Lower leg skin (tissue), 4 donors: Measurements from ENCODE around the gene ZBTB16. TPM values are rescaled to one million over a fixed set of nuclear protein-coding genes. Genes with fewer than 3 reads are reported as not detected.

ENCODE experiments used
- DNase-seq, 2 donors: peaks; one replicate each; pipeline ENCODE4 v3.0.0-alpha.2; 2019; ENCODE audit warnings: low spot score in 2 of 2
- H3K4me3 ChIP-seq: fragments of 200-600 bp; sonication (generic); 2 replicates; pipeline ENCODE4 v1.5.1; 2017; ENCODE audit warnings: mild to moderate bottlenecking, low read depth; ENCODE audit not compliant: poor library complexity, severe bottlenecking
- POLR2A ChIP-seq, 2 donors: fragments of 450-650 bp; IDR thresholded peaks; one replicate each; pipeline ENCODE4 v1.6.1; 2016 to 2017; ENCODE audit warnings: antibody characterized with exemption in 2 of 2, mild to moderate bottlenecking in 1 of 2, moderate library complexity in 1 of 2
- WGBS, 2 donors: methylation state at CpG; one replicate each; pipeline ENCODE4 v1.1.5; 2018; 5-methylcytosine and 5-hydroxymethylcytosine counted together
- intact Hi-C: fragments of 100-400 bp; cut with DNase I; formaldehyde crosslinking; loops from one replicate; pipeline ENCODE4 v1.15.0; 2023; ENCODE audit warnings: low total_unique reads
- total RNA-seq, 4 donors: library from RNA; depleted of rRNA; stranded (reverse); fragments of >200 nt; gene quantifications; one replicate each; pipeline ENCODE4 v1.1.0, GENCODE V29; 2016
- TF ChIP-seq, protein P1 (sequence below), 3 donors: fragments of 450-650 bp; IDR thresholded peaks; one replicate each; pipeline ENCODE4 v1.5.1; 2016; ENCODE audit warnings: antibody characterized with exemption in 3 of 3, mild to moderate bottlenecking in 3 of 3, moderate library complexity in 2 of 3

The ZBTB16 gene
- total RNA-seq, 4 donors from 2014 or later, result 167 to 369 (median 233) TPM

GRCh38 chr11:114175706-114176105 lies 116.2 kb downstream of the ZBTB16 start:
- 70 to 74% methylated on average over 6 of the region's 6 CpGs for WGBS, 2 donors
- no peak for DNase-seq
- intact Hi-C loops, result no loop called here
- no peak overlapping the region for H3K4me3 ChIP-seq
- TF ChIP-seq, protein P1, sequence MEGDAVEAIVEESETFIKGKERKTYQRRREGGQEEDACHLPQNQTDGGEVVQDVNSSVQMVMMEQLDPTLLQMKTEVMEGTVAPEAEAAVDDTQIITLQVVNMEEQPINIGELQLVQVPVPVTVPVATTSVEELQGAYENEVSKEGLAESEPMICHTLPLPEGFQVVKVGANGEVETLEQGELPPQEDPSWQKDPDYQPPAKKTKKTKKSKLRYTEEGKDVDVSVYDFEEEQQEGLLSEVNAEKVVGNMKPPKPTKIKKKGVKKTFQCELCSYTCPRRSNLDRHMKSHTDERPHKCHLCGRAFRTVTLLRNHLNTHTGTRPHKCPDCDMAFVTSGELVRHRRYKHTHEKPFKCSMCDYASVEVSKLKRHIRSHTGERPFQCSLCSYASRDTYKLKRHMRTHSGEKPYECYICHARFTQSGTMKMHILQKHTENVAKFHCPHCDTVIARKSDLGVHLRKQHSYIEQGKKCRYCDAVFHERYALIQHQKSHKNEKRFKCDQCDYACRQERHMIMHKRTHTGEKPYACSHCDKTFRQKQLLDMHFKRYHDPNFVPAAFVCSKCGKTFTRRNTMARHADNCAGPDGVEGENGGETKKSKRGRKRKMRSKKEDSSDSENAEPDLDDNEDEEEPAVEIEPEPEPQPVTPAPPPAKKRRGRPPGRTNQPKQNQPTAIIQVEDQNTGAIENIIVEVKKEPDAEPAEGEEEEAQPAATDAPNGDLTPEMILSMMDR (IDR thresholded peaks at IDR 0.05), result no peak
- TF ChIP-seq POLR2A (IDR thresholded peaks at IDR 0.05), result no peak

GRCh38 chr11:114176321-114176720 lies 116.8 kb downstream of the ZBTB16 start:
- H3K4me3 ChIP-seq, result no peak overlapping the region
- 95 to 96% methylated on average over 8 of the region's 8 CpGs for WGBS, 2 donors
- TF ChIP-seq, protein P1 (IDR thresholded peaks at IDR 0.05), result no peak
- no peak for TF ChIP-seq POLR2A (IDR thresholded peaks at IDR 0.05)
- intact Hi-C loops, result no loop called here
- DNase-seq, result no peak

GRCh38 chr11:114178656-114179055 lies 119.1 kb downstream of the ZBTB16 start:
- no peak for TF ChIP-seq POLR2A (IDR thresholded peaks at IDR 0.05)
- TF ChIP-seq, protein P1 (IDR thresholded peaks at IDR 0.05), result no peak
- intact Hi-C loops, result no loop called here
- H3K4me3 ChIP-seq, result no peak overlapping the region
- no peak for DNase-seq
- WGBS, 2 donors, result 84 to 94% methylated on average over 1 of the region's 1 CpG

DNA sequence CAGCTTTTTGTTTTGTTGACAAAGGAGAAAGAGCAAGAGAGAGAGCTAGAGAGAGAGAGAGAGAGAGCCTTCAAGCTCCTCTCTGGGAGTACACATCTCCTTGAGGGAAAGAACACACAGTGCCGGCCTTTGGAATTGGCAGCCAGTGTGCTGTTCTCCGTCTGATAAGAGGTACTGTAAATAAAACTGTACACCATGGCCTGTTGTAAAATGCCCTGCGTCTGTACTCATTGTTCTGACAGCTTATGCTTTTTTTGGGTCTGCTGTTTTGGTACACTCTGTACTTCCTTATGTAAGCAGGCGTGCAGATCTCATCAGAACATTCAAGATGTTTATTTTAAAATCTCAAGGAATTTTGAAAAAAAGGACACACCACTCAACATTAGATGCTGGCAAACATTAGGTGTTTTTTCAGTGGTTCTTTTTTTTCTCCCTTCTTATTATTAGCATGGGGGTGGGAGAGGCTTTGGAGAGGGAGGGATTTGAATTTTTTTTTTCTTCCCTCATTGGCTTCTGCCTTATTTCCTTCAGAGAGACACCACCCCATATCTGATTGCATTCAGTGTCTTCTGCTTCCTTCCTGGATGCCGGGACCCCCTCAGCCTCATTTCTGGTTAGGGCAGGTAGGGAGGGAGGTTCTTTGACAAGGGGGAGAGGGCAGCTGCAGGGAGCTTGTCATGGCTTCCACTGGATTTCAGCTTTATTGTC lies 119.9 kb downstream of the ZBTB16 start:
- DNase-seq, result peak; percentile 94 to 95
- 5 to 11% methylated on average over 5 of the region's 5 CpGs for WGBS, 2 donors
- intact Hi-C loops, result no loop called here
- no peak for TF ChIP-seq POLR2A (IDR thresholded peaks at IDR 0.05)
- TF ChIP-seq, protein P1 (IDR thresholded peaks at IDR 0.05), result no peak
- H3K4me3 ChIP-seq, result no peak overlapping the region

- no peak for DNase-seq
- H3K4me3 ChIP-seq, result no peak overlapping the region
- TF ChIP-seq POLR2A (IDR thresholded peaks at IDR 0.05), result no peak
- TF ChIP-seq, protein P1 (IDR thresholded peaks at IDR 0.05), result no peak
- intact Hi-C loops, result no loop called here
- 60 to 66% methylated on average over 7 of the region's 7 CpGs for WGBS, 2 donors
These were observed 121.0 kb downstream of the ZBTB16 start for GRCh38 chr11:114180301-114181055.
